ENCODE results near the gene PP2D1. TPM values are rescaled to one million over a fixed set of nuclear protein-coding genes. Genes with fewer than 3 reads are reported as not detected.
"Not testable (repeated sequence)": the region's sequence is repeated elsewhere in the genome, so short reads cannot be mapped to it uniquely, and the experiment has no call there.

PP2D1 gene
- polyA plus RNA-seq, 1 donor: 0.39 TPM

- Histone ChIP-seq H3K27me3 (ENCODE audit: control insufficient read depth, insufficient read depth, low read length) (no peaks in the 10 kb centered on the region), H3K4me3 (ENCODE audit: low read length) (no peak overlapping the region), H3K27ac (ENCODE audit: low read length) (no peak overlapping the region), H3K4me1 (ENCODE audit: control insufficient read depth, insufficient read depth, low read length) (no peaks in the 10 kb centered on the region), H3K36me3 (ENCODE audit: control insufficient read depth, insufficient read depth, low read length) (no peaks in the 10 kb centered on the region), H3K9me3 (ENCODE audit: control insufficient read depth, low read depth, low read length) (no peaks in the 10 kb centered on the region)
- DNase-seq: no peak
- WGBS (ENCODE audit: insufficient coverage, low lambda C conversion rate): 100% methylated on average over 1 of the region's 4 CpGs
Observed at GRCh38 chr3:20051123-20051806, 39.2 kb upstream of the PP2D1 start.

- no peak overlapping the region for H3K4me3 ChIP-seq (ENCODE audit: low read length)
- H3K27ac ChIP-seq (ENCODE audit: low read length): no peak overlapping the region
- H3K27me3 ChIP-seq (ENCODE audit: control insufficient read depth, insufficient read depth, low read length): no peaks in the 10 kb centered on the region
- no peak for DNase-seq
- H3K9me3 ChIP-seq (ENCODE audit: control insufficient read depth, low read depth, low read length): no peaks in the 10 kb centered on the region
- WGBS (ENCODE audit: insufficient coverage, low lambda C conversion rate): no CpG with 5 or more reads among the region's 9 CpGs
- H3K36me3 ChIP-seq (ENCODE audit: control insufficient read depth, insufficient read depth, low read length): no peaks in the 10 kb centered on the region
- peaks cover 5% of the 10 kb centered on the region for H3K4me1 ChIP-seq (ENCODE audit: control insufficient read depth, insufficient read depth, low read length)
Observed at GRCh38 chr3:20047976-20048883, 36.2 kb upstream of the PP2D1 start.

DNA sequence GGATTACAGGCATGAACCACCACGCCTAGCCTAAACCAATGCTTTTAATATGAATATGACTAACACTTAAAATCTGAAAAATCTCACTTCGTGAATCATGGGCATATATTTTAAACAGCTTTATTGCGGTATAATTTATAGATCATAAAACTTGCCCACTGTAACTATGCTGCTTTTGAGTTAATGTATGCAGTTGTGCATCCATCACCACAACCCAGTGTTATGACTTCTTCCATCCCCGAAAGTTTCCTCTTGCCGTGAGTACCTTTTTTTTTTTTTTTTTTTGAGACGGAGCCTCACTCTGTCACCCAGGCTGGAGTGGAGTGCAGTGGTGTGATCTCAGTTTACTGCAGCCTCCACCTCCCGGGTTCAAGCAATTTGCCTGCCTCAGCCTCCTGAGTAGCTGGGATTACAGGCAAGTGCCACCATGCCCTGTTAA, 35.3 kb upstream of the PP2D1 start:
- Histone ChIP-seq H3K27ac (ENCODE audit: low read length) (no peak overlapping the region), H3K4me3 (ENCODE audit: low read length) (no peak overlapping the region), H3K4me1 (ENCODE audit: control insufficient read depth, insufficient read depth, low read length) (peaks cover 8% of the 10 kb centered on the region), H3K9me3 (ENCODE audit: control insufficient read depth, low read depth, low read length) (no peaks in the 10 kb centered on the region), H3K27me3 (ENCODE audit: control insufficient read depth, insufficient read depth, low read length) (no peaks in the 10 kb centered on the region), H3K36me3 (ENCODE audit: control insufficient read depth, insufficient read depth, low read length) (no peaks in the 10 kb centered on the region)
- WGBS (ENCODE audit: insufficient coverage, low lambda C conversion rate): 76% methylated on average over 2 of the region's 7 CpGs
- DNase-seq: no peak

DNA sequence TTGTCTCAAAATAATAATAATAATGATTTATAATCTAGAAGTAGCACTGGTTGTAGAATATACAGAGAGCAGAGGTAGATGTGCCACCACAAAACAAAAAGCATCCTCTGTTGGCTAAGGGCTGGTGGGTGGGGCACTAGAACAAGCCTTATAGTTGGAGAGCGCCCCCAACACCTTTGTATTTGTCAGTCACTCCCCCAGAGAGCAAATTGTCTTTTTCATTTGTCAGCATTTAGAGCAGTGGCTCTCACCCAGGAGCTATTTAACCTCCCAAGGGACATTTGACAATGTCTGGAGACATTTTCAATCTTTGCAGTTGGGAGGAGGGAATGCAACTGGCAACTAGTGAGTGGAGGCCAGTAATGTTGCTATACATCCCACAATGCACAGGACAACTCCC, 34.5 kb upstream of the PP2D1 start:
- H3K4me3 ChIP-seq (ENCODE audit: low read length): no peak overlapping the region
- DNase-seq: no peak
- no peaks in the 10 kb centered on the region for H3K36me3 ChIP-seq (ENCODE audit: control insufficient read depth, insufficient read depth, low read length)
- H3K27ac ChIP-seq (ENCODE audit: low read length): no peak overlapping the region
- no CpG with 5 or more reads among the region's 1 CpG for WGBS (ENCODE audit: insufficient coverage, low lambda C conversion rate)
- peaks cover 10% of the 10 kb centered on the region for H3K4me1 ChIP-seq (ENCODE audit: control insufficient read depth, insufficient read depth, low read length)
- H3K27me3 ChIP-seq (ENCODE audit: control insufficient read depth, insufficient read depth, low read length): no peaks in the 10 kb centered on the region
- H3K9me3 ChIP-seq (ENCODE audit: control insufficient read depth, low read depth, low read length): no peaks in the 10 kb centered on the region

DNA sequence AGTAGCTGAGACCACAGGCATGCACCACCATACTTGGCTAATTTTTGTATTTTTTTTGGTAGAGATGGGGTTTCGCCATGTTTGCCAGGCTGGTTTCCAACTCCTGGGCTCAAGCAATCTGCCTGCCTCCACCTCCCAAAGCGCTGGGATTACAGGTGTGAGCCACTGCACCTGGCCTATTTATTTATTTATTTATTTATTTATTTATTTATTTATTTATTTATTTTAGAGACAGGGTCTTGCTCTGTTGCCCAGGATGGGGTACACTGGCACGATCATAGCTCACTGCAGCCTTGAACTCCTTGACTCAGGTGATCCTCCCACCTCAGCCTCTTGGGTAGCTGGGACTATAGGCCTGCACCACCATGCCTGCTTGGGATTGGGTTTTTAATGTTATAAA, 33.1 kb upstream of the PP2D1 start:
- no CpG with 5 or more reads among the region's 3 CpGs for WGBS (ENCODE audit: insufficient coverage, low lambda C conversion rate)
- H3K27me3 ChIP-seq (ENCODE audit: control insufficient read depth, insufficient read depth, low read length); H3K36me3 ChIP-seq (ENCODE audit: control insufficient read depth, insufficient read depth, low read length); H3K4me3 ChIP-seq (ENCODE audit: low read length); DNase-seq; H3K27ac ChIP-seq (ENCODE audit: low read length); H3K9me3 ChIP-seq (ENCODE audit: control insufficient read depth, low read depth, low read length): not testable (repeated sequence)
- peaks cover 10% of the 10 kb centered on the region for H3K4me1 ChIP-seq (ENCODE audit: control insufficient read depth, insufficient read depth, low read length)

- Histone ChIP-seq H3K4me3 (ENCODE audit: low read length) (no peak overlapping the region), H3K27me3 (ENCODE audit: control insufficient read depth, insufficient read depth, low read length) (no peaks in the 10 kb centered on the region), H3K4me1 (ENCODE audit: control insufficient read depth, insufficient read depth, low read length) (peaks cover 10% of the 10 kb centered on the region), H3K36me3 (ENCODE audit: control insufficient read depth, insufficient read depth, low read length) (no peaks in the 10 kb centered on the region), H3K9me3 (ENCODE audit: control insufficient read depth, low read depth, low read length) (no peaks in the 10 kb centered on the region), H3K27ac (ENCODE audit: low read length) (peak overlapping the region; percentile 12)
- peak in 1 of 2 donors; percentile 58 for DNase-seq
- WGBS (ENCODE audit: insufficient coverage, low lambda C conversion rate): 0% methylated on average over 1 of the region's 4 CpGs
Observed at GRCh38 chr3:20043825-20044224, 31.8 kb upstream of the PP2D1 start.

GRCh38 chr3:20043396-20043795, 31.3 kb upstream of the PP2D1 start:
- H3K4me3 ChIP-seq (ENCODE audit: low read length): no peak overlapping the region
- WGBS (ENCODE audit: insufficient coverage, low lambda C conversion rate): no CpG with 5 or more reads among the region's 4 CpGs
- peak overlapping the region; percentile 12 for H3K27ac ChIP-seq (ENCODE audit: low read length)
- no peaks in the 10 kb centered on the region for H3K9me3 ChIP-seq (ENCODE audit: control insufficient read depth, low read depth, low read length)
- peak; percentile 62 to 83 for DNase-seq
- peaks cover 10% of the 10 kb centered on the region for H3K4me1 ChIP-seq (ENCODE audit: control insufficient read depth, insufficient read depth, low read length)
- H3K27me3 ChIP-seq (ENCODE audit: control insufficient read depth, insufficient read depth, low read length): no peaks in the 10 kb centered on the region
- no peaks in the 10 kb centered on the region for H3K36me3 ChIP-seq (ENCODE audit: control insufficient read depth, insufficient read depth, low read length)

DNA sequence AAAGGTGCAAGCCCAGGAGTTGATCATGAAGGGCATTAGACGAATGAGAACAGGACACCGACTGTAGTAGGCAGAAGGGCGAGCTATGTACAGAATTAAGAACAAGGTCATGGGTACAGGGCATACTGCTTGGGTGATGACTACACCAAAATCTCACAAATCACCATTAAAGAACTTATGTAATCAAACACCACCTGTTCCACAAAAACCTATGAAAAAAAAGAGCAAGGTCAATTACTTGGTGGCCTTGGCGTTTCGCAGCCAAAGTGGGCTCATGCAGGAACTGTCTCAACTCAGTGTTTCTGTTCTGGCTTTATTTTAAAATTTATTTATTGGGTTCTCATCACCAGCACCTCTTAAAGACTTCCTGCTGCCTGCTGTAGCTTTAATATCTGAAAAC, 30.3 kb upstream of the PP2D1 start:
- H3K27ac ChIP-seq (ENCODE audit: low read length): no peak overlapping the region
- no peaks in the 10 kb centered on the region for H3K9me3 ChIP-seq (ENCODE audit: control insufficient read depth, low read depth, low read length)
- WGBS (ENCODE audit: insufficient coverage, low lambda C conversion rate): 80% methylated on average over 2 of the region's 5 CpGs
- no peak for DNase-seq
- H3K36me3 ChIP-seq (ENCODE audit: control insufficient read depth, insufficient read depth, low read length): no peaks in the 10 kb centered on the region
- peaks cover 12% of the 10 kb centered on the region for H3K4me1 ChIP-seq (ENCODE audit: control insufficient read depth, insufficient read depth, low read length)
- H3K4me3 ChIP-seq (ENCODE audit: low read length): no peak overlapping the region
- H3K27me3 ChIP-seq (ENCODE audit: control insufficient read depth, insufficient read depth, low read length): no peaks in the 10 kb centered on the region

DNA sequence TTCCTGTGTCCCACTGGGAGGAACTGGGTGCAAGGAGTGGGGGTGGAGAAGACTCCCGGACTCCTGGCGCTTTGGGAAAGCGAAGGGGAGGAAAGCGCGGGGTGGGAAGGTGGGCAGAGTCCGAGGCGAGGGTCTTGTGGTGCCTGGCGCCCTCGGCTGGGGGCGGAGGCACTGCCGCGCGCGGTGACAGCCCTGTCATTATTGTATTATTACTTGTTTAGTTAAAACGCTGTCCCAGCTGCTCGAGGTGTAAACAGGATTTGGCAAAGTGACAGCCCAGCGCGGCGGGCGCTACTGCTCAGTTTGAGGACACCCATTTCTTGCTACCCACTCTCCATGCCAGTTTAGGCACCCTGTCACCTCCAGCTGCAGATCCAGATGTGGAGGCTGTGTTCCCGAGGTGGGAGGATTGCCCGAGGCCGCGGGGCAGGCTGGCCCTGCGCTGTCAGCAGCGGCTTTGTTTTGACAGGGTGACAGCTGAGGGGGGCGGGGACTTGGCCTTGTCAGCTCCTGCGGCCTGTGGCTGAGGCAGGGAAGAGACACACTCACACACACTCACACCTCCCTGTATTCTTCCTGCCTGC, 29.2 kb upstream of the PP2D1 start:
- DNase-seq: peak; percentile 74 to 87
- no CpG with 5 or more reads among the region's 28 CpGs for WGBS (ENCODE audit: insufficient coverage, low lambda C conversion rate)
- no peaks in the 10 kb centered on the region for H3K9me3 ChIP-seq (ENCODE audit: control insufficient read depth, low read depth, low read length)
- H3K36me3 ChIP-seq (ENCODE audit: control insufficient read depth, insufficient read depth, low read length): no peaks in the 10 kb centered on the region
- H3K27ac ChIP-seq (ENCODE audit: low read length): peak overlapping the region; percentile 68
- peaks cover 12% of the 10 kb centered on the region for H3K4me1 ChIP-seq (ENCODE audit: control insufficient read depth, insufficient read depth, low read length)
- no peaks in the 10 kb centered on the region for H3K27me3 ChIP-seq (ENCODE audit: control insufficient read depth, insufficient read depth, low read length)
- peak overlapping the region; percentile 73 for H3K4me3 ChIP-seq (ENCODE audit: low read length)

DNA sequence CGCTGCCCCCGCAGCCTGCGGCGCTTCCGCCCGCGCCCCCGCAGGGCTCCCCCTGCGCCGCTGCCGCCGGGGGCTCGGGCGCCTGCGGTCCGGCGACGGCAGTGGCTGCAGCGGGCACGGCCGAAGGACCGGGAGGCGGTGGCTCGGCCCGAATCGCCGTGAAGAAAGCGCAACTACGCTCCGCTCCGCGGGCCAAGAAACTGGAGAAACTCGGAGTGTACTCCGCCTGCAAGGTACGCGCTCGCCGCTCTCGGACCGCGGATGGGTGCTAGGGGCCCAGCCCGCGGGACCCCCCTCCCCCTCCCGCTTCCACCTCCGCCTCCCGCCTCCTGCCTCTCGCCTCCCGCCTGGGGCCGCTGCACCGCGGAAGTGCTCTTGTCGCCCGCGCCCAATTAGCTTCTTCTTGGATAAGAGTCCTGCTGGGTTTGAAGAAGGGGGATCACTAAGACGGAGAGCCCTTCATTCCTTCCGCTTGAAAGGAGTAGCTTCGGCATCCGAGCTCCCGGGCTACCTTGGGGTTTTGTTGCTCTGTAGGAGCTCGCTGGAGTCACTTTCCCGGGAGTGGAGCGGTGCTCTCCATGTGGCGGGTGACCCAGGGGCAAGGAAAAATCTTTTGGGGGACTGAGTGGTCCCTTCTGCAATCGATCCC, 28.6 kb upstream of the PP2D1 start:
- DNase-seq: peak; percentile 51 to 85
- Histone ChIP-seq H3K4me3 (ENCODE audit: low read length) (peak overlapping the region; percentile 73), H3K9me3 (ENCODE audit: control insufficient read depth, low read depth, low read length) (no peaks in the 10 kb centered on the region), H3K27me3 (ENCODE audit: control insufficient read depth, insufficient read depth, low read length) (no peaks in the 10 kb centered on the region), H3K27ac (ENCODE audit: low read length) (peak overlapping the region; percentile 68), H3K4me1 (ENCODE audit: control insufficient read depth, insufficient read depth, low read length) (peaks cover 12% of the 10 kb centered on the region), H3K36me3 (ENCODE audit: control insufficient read depth, insufficient read depth, low read length) (no peaks in the 10 kb centered on the region)
- no CpG with 5 or more reads among the region's 64 CpGs for WGBS (ENCODE audit: insufficient coverage, low lambda C conversion rate)

Measured in large intestine (tissue), 3 donors.